ENCODE data around the gene HOXB6. TPM values are rescaled to one million over a fixed set of nuclear protein-coding genes. Genes with fewer than 3 reads are reported as not detected.

The HOXB6 gene
- total RNA-seq, 1 experiment from 2014 or later, result 64.8 TPM

- no peaks in the 10 kb centered on the region for H3K27me3 ChIP-seq (ENCODE audit: insufficient read depth, low read length)
- H2AFZ ChIP-seq (ENCODE audit: low read depth, low read length, poor library complexity, severe bottlenecking), result no peak overlapping the region
- H4K20me1 ChIP-seq (ENCODE audit: insufficient read depth), result no peaks in the 10 kb centered on the region
- H3K9me3 ChIP-seq (ENCODE audit: control insufficient read depth in 1 of 2, insufficient read depth in 1 of 2, low read depth in 1 of 2, low read length in 2 of 2), result no peaks in the 10 kb centered on the region
- no peak overlapping the region for H3K9ac ChIP-seq (ENCODE audit: low read length)
- DNase-seq (ENCODE audit: low read depth, low spot score), result no peak
- ChIA-PET CTCF (no interaction called here), RAD21 (ENCODE audit: low non-redundant PET in 1 of 2, low total read pairs in 2 of 2, uncharacterized antibody in 2 of 2, unreplicated experiment in 2 of 2) (no interaction called here), POLR2A (interaction anchor here (1.0 kb wide), 1 partner anchor 8 kb away, joined by 3 read pairs; the partner anchor contains the start of gene HOXB9)
- TSS peak; percentile 3 for BruUV-seq (replicated peaks)
- no peak for ATAC-seq
- peaks cover 4 to 7% of the 10 kb centered on the region in 2 experiments; a peak in 3 of 4 replicates for H3K4me1 ChIP-seq (ENCODE audit: control insufficient read depth in 1 of 2, insufficient read depth in 2 of 2, low read length in 2 of 2)
- peaks cover 43% of the 10 kb centered on the region for H3K79me2 ChIP-seq (ENCODE audit: insufficient read depth, low read length)
- H3K4me3 ChIP-seq (replicated peaks in 1 of 2; ENCODE audit: low read depth in 1 of 2, low read length in 2 of 2), result no peak overlapping the region
- no peak overlapping the region for H3K4me2 ChIP-seq (ENCODE audit: low read length)
- TF ChIP-seq CBX3 (IDR thresholded peaks at IDR 0.05; ENCODE audit: low read depth) (no peak), CEBPB (IDR thresholded peaks at IDR 0.05; ENCODE audit: low read depth) (no peak), SRF (IDR thresholded peaks at IDR 0.05; ENCODE audit: low read depth) (no peak), ZBTB33 (IDR thresholded peaks at IDR 0.05; ENCODE audit: extremely low read depth, insufficient replicate concordance, low read length) (no peak), TCF7L2 (IDR thresholded peaks at IDR 0.05; ENCODE audit: borderline replicate concordance, extremely low read depth, insufficient read depth, insufficient read length) (no peak), RAD21 (IDR thresholded peaks at IDR 0.05; ENCODE audit: low read depth) (no peak), EZH2 (IDR thresholded peaks at IDR 0.05) (no peak), POLR2A (IDR thresholded peaks at IDR 0.05; ENCODE audit: borderline replicate concordance, extremely low read depth, insufficient read depth, insufficient read length) (no peak), ZNF274 (IDR thresholded peaks at IDR 0.05; ENCODE audit: low read depth, low read length) (no peak), POLR2AphosphoS5 (IDR thresholded peaks at IDR 0.05; ENCODE audit: low read depth, low read length) (no peak), JUND (IDR thresholded peaks at IDR 0.05) (no peak)
- H3K36me3 ChIP-seq (ENCODE audit: control insufficient read depth in 1 of 2, insufficient read depth in 2 of 2, low read length in 2 of 2), result peaks cover 14 to 26% of the 10 kb centered on the region in 2 experiments; a peak in 3 of 4 replicates
- H3K27ac ChIP-seq (ENCODE audit: low read depth, low read length), result no peak overlapping the region
- no peaks in the 10 kb centered on the region for H3K9me2 ChIP-seq (ENCODE audit: insufficient read depth)
- intact Hi-C loops (cut with micrococcal nuclease), result no loop called here
Measured at GRCh38 chr17:48634493-48635208, 29.9 kb upstream of the HOXB6 start.
